PFSK-1 (cell line): Measurements from ENCODE around the gene PNPLA5.

Experiments
- FOXP2 ChIP-seq: optimal IDR thresholded peaks from 2 replicates; pipeline ENCODE3; 2011; ENCODE audit warnings: borderline replicate concordance, control low read depth, inconsistent platforms; ENCODE audit not compliant: insufficient read depth; ENCODE audit errors: extremely low read length, extremely low read depth
- POLR2AphosphoS5 ChIP-seq: IDR thresholded peaks from 2 replicates; pipeline ENCODE4 v1.6.1; 2012; ENCODE audit warnings: low read depth, mild to moderate bottlenecking, control low read depth, low read length, moderate library complexity
- SIN3A ChIP-seq: IDR thresholded peaks from 2 replicates; pipeline ENCODE4 v1.6.1; 2012; ENCODE audit warnings: mild to moderate bottlenecking, low read length, moderate library complexity, borderline replicate concordance; ENCODE audit not compliant: insufficient read depth
- TAF1 ChIP-seq: IDR thresholded peaks from 2 replicates; pipeline ENCODE4 v1.6.1; 2012; ENCODE audit warnings: low read length, control low read depth, borderline replicate concordance; ENCODE audit not compliant: insufficient read depth
- TF ChIP-seq, protein P1 (sequence below), 2 experiments: IDR thresholded peaks; 2 replicates each; pipeline versions ENCODE4 v1.6.1 to v1.8.0; 2011 to 2012; ENCODE audit warnings: low read depth in 2 of 2, low read length in 2 of 2, control low read depth in 1 of 2, inconsistent platforms in 1 of 2, mild to moderate bottlenecking in 1 of 2, moderate library complexity in 1 of 2; ENCODE audit not compliant: insufficient read depth in 1 of 2

PNPLA5 gene

DNA sequence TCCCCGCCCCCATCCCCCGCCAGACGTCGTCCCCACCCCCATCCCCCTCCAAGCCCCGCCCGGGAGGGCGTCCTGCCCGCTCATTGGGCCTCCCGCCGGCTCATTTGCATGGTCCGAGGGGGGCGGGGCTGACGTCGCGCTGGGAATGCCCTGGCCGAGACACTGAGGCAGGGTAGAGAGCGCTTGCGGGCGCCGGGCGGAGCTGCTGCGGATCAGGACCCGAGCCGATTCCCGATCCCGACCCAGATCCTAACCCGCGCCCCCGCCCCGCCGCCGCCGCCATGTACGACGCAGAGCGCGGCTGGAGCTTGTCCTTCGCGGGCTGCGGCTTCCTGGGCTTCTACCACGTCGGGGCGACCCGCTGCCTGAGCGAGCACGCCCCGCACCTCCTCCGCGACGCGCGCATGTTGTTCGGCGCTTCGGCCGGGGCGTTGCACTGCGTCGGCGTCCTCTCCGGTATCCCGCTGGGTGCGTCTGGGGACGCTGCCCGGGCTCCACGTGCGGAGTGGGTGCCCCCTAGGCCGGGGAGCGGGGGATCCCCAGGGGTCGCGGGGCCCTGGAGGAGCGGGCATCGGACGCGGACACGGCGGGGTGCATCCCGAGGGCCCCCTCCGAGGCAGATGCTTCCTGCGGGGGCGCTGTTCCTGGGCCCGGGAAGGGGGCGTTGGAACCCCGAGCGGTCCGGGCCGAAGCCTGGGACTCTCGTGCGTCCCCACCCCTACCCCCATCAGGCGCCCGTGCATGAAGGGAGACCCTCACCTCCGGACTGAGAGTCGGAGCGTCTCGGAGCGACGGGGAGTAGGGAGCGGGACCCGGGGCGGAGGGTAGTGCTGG, 32.0 kb upstream of the PNPLA5 start, which contains the start of gene PNPLA3:
PNPLA3 (plus strand) TSS at position 175 of the 834 bp plus-strand sequence; CDS start at position 282, 107 bp downstream.
- TF ChIP-seq POLR2AphosphoS5 (peak; percentile 79), SIN3A (no peak), FOXP2 (peak; percentile 16), TAF1 (0 out of 2 replicates have a peak, but pooled peaks have one; percentile 41)
- TF ChIP-seq, protein P1, sequence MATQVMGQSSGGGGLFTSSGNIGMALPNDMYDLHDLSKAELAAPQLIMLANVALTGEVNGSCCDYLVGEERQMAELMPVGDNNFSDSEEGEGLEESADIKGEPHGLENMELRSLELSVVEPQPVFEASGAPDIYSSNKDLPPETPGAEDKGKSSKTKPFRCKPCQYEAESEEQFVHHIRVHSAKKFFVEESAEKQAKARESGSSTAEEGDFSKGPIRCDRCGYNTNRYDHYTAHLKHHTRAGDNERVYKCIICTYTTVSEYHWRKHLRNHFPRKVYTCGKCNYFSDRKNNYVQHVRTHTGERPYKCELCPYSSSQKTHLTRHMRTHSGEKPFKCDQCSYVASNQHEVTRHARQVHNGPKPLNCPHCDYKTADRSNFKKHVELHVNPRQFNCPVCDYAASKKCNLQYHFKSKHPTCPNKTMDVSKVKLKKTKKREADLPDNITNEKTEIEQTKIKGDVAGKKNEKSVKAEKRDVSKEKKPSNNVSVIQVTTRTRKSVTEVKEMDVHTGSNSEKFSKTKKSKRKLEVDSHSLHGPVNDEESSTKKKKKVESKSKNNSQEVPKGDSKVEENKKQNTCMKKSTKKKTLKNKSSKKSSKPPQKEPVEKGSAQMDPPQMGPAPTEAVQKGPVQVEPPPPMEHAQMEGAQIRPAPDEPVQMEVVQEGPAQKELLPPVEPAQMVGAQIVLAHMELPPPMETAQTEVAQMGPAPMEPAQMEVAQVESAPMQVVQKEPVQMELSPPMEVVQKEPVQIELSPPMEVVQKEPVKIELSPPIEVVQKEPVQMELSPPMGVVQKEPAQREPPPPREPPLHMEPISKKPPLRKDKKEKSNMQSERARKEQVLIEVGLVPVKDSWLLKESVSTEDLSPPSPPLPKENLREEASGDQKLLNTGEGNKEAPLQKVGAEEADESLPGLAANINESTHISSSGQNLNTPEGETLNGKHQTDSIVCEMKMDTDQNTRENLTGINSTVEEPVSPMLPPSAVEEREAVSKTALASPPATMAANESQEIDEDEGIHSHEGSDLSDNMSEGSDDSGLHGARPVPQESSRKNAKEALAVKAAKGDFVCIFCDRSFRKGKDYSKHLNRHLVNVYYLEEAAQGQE (IDR thresholded peaks at IDR 0.05; ENCODE audit: insufficient read depth in 1 of 2, low read depth in 2 of 2, low read length in 2 of 2), result no peak

DNA sequence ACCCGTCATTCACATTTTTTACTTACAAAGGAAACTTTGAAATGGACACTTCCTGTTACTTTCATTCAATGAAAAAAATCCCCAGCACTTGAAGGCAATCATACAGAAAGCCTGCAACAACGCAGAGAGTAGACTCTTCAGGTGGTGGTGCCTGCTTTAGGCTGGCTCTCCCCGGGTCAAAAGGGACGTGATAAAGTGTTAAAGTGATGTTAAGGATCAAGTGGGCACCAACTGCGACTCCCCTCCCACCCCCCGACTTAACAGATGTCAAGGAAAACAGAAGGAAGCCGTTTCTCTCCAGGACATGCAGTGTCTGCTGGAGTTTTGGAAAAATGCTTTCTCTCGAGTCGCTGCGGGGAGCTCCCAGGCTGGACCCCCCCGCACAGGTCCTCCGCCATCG, 31.4 kb upstream of the PNPLA5 start:
- TF ChIP-seq, protein P1 (IDR thresholded peaks at IDR 0.05; ENCODE audit: insufficient read depth in 1 of 2, low read depth in 2 of 2, low read length in 2 of 2), result no peak
- TF ChIP-seq POLR2AphosphoS5 (no peak), TAF1 (no peak), SIN3A (no peak), FOXP2 (no peak)

DNA sequence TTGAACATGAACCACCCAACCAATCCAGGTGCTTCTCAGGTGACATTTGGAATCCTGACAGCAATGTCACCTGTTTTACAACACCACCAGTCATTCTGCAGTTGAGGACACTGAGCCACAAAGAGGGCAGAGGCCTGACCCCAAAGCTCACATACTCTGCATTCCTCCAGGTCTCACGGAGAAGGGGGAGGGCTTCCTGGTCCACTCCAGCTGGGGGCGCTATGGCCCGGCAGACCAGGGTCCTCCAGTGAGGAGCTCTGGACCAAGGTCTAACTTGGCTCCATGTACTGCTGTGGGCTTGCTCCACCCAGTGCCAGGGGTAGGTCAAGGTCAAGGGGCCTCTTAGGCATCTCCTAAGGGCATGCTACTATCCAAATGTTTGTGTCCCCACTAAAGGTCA, 30.3 kb upstream of the PNPLA5 start:
- TF ChIP-seq POLR2AphosphoS5 (no peak), FOXP2 (no peak), SIN3A (no peak), TAF1 (no peak)
- TF ChIP-seq, protein P1 (IDR thresholded peaks at IDR 0.05; ENCODE audit: insufficient read depth in 1 of 2, low read depth in 2 of 2, low read length in 2 of 2), result no peak

DNA sequence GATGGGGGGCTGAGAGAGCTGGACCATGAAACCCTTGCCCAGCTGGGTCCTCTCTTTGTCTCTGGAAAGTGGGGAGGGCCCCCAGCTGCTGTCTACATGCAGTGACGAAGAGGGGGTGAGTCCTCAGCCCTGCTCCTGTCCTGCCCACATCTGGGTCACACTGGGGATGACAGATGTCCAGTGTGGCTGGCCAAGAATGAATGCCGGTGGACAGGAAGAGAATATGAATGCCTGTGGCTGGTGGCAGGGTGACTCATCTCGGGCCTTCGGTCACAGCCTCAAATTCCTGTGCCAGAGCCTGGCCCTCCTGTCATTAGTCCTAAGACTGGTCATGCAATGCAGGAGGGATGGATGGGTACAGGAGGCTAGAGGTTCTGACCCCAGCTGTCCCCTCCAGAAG, 29.6 kb upstream of the PNPLA5 start:
- TF ChIP-seq FOXP2 (no peak), TAF1 (no peak), SIN3A (no peak), POLR2AphosphoS5 (no peak)
- TF ChIP-seq, protein P1 (IDR thresholded peaks at IDR 0.05; ENCODE audit: insufficient read depth in 1 of 2, low read depth in 2 of 2, low read length in 2 of 2), result no peak
